Astrocyte (in vitro differentiated cells and primary cell): Measurements from ENCODE around the gene TEKT2. TPM values are rescaled to one million over a fixed set of nuclear protein-coding genes. Genes with fewer than 3 reads are reported as not detected.

Source experiments
- DNase-seq: peaks from one replicate; pipeline ENCODE4 v3.0.0-alpha.2; 2010; ENCODE audit warnings: low read depth
- FAIRE-seq: peaks from 2 replicates; lab custom pipeline; 2011; peaks lifted over from hg19 to GRCh38; lab: Jason Lieb, UNC
- H2AFZ ChIP-seq: 2 replicates; pipeline ENCODE4 v1.6.0; 2012; ENCODE audit warnings: low read depth, low read length, inconsistent platforms
- H3K27ac ChIP-seq: 2 replicates; pipeline ENCODE4 v1.5.1; 2011; ENCODE audit warnings: low read depth, low read length, inconsistent platforms
- H3K27me3 ChIP-seq: 2 replicates; pipeline ENCODE4 v1.6.0; 2011; ENCODE audit warnings: low read length, inconsistent platforms; ENCODE audit not compliant: insufficient read depth
- H3K36me3 ChIP-seq: 2 replicates; pipeline ENCODE4 v1.5.1; 2011; ENCODE audit warnings: low read length, inconsistent platforms; ENCODE audit not compliant: insufficient read depth
- H3K4me1 ChIP-seq: 2 replicates; pipeline ENCODE4 v1.5.1; 2011; ENCODE audit warnings: low read length, inconsistent platforms; ENCODE audit not compliant: insufficient read depth
- H3K4me2 ChIP-seq: 2 replicates; pipeline ENCODE4 v1.6.0; 2012; ENCODE audit warnings: low read length, inconsistent platforms
- H3K4me3 ChIP-seq: 2 replicates; pipeline ENCODE4 v1.5.1; 2011; ENCODE audit warnings: low read depth, mild to moderate bottlenecking, low read length, inconsistent platforms; ENCODE audit not compliant: insufficient read depth
- H3K79me2 ChIP-seq: 2 replicates; pipeline ENCODE4 v1.6.0; 2012; ENCODE audit warnings: mild to moderate bottlenecking, low read length, inconsistent platforms; ENCODE audit not compliant: insufficient read depth
- H3K9ac ChIP-seq: 2 replicates; pipeline ENCODE4 v1.6.0; 2012; ENCODE audit warnings: mild to moderate bottlenecking, low read length, inconsistent platforms
- H3K9me3 ChIP-seq: 2 replicates; pipeline ENCODE4 v1.5.1; 2012; ENCODE audit warnings: low read depth, mild to moderate bottlenecking, low read length, inconsistent platforms; ENCODE audit not compliant: insufficient read depth
- H4K20me1 ChIP-seq: 2 replicates; pipeline ENCODE4 v1.6.0; 2012; ENCODE audit warnings: low read length, inconsistent platforms; ENCODE audit not compliant: insufficient read depth
- H3K27ac Mint-ChIP-seq: one replicate; pipeline ENCODE4 v1.8.0; 2021; ENCODE audit warnings: mild to moderate bottlenecking, mixed read lengths; ENCODE audit not compliant: unreplicated experiment
- H3K27me3 Mint-ChIP-seq: one replicate; pipeline ENCODE4 v1.8.0; 2021; ENCODE audit warnings: low read depth, mixed read lengths; ENCODE audit not compliant: unreplicated experiment
- H3K36me3 Mint-ChIP-seq: one replicate; pipeline ENCODE4 v1.8.0; 2021; ENCODE audit warnings: low read depth, mixed read lengths; ENCODE audit not compliant: unreplicated experiment
- H3K4me1 Mint-ChIP-seq: one replicate; pipeline ENCODE4 v1.8.0; 2021; ENCODE audit warnings: low read depth, mixed read lengths; ENCODE audit not compliant: unreplicated experiment
- H3K4me3 Mint-ChIP-seq: one replicate; pipeline ENCODE4 v1.8.0; 2021; ENCODE audit warnings: mild to moderate bottlenecking, moderate library complexity, mixed read lengths; ENCODE audit not compliant: unreplicated experiment
- H3K9me3 Mint-ChIP-seq: one replicate; pipeline ENCODE4 v1.8.0; 2021; ENCODE audit warnings: mild to moderate bottlenecking, mixed read lengths; ENCODE audit not compliant: unreplicated experiment
- EZH2 ChIP-seq: IDR thresholded peaks from 2 replicates; pipeline ENCODE4 v1.6.1; 2012; ENCODE audit warnings: mild to moderate bottlenecking, low read length, inconsistent platforms; ENCODE audit not compliant: insufficient read depth
- total RNA-seq: library from RNA; stranded (reverse); gene quantifications from 2 replicates; pipeline ENCODE4 v1.2.1, GENCODE V29; 2021
- TF ChIP-seq, protein P1 (sequence below): IDR thresholded peaks from 2 replicates; pipeline ENCODE4 v1.5.1; 2011; ENCODE audit warnings: low read depth, mild to moderate bottlenecking, inconsistent platforms, low read length, moderate library complexity; ENCODE audit not compliant: insufficient read depth

TEKT2 gene
- total RNA-seq, 1 donor from 2014 or later, result 0.39 TPM

DNA sequence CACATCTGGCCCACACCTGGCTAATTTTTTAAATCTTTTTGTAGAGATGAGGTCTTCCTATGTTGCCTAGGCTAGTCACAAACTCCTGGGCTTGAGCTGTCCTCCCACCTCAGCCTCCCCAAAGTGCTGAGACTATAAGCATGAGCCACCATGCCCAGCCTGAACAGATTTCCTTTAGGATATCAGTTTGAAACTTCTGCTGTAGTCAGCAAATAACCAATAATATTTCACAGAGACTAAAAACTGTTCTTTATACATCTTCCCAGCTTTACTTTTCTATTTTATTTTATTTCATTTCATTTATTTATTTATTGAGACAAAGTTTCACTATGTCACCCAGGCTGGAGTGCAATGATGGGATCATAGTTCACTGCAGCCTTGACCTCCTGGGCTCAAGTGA is 29.9 kb upstream of the TEKT2 start:
- Histone ChIP-seq H3K9me3 (no peaks in the 10 kb centered on the region), H3K27ac (no peak overlapping the region), H4K20me1 (no peaks in the 10 kb centered on the region), H3K27me3 (no peaks in the 10 kb centered on the region), H3K4me1 (no peaks in the 10 kb centered on the region), H3K36me3 (no peaks in the 10 kb centered on the region), H3K9ac (no peak overlapping the region), H2AFZ (no peak overlapping the region), H3K4me2 (no peak overlapping the region), H3K4me3 (no peak overlapping the region), H3K79me2 (no peaks in the 10 kb centered on the region)
- Mint-ChIP-seq H3K4me1 (no peaks in the 10 kb centered on the region), H3K4me3 (no peak overlapping the region), H3K27me3 (no peaks in the 10 kb centered on the region), H3K9me3 (no peaks in the 10 kb centered on the region), H3K36me3 (peaks cover 8% of the 10 kb centered on the region), H3K27ac (no peak overlapping the region)
- DNase-seq, result no peak
- no peak for TF ChIP-seq EZH2
- TF ChIP-seq, protein P1, sequence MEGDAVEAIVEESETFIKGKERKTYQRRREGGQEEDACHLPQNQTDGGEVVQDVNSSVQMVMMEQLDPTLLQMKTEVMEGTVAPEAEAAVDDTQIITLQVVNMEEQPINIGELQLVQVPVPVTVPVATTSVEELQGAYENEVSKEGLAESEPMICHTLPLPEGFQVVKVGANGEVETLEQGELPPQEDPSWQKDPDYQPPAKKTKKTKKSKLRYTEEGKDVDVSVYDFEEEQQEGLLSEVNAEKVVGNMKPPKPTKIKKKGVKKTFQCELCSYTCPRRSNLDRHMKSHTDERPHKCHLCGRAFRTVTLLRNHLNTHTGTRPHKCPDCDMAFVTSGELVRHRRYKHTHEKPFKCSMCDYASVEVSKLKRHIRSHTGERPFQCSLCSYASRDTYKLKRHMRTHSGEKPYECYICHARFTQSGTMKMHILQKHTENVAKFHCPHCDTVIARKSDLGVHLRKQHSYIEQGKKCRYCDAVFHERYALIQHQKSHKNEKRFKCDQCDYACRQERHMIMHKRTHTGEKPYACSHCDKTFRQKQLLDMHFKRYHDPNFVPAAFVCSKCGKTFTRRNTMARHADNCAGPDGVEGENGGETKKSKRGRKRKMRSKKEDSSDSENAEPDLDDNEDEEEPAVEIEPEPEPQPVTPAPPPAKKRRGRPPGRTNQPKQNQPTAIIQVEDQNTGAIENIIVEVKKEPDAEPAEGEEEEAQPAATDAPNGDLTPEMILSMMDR, result no peak
- no peak for FAIRE-seq

DNA sequence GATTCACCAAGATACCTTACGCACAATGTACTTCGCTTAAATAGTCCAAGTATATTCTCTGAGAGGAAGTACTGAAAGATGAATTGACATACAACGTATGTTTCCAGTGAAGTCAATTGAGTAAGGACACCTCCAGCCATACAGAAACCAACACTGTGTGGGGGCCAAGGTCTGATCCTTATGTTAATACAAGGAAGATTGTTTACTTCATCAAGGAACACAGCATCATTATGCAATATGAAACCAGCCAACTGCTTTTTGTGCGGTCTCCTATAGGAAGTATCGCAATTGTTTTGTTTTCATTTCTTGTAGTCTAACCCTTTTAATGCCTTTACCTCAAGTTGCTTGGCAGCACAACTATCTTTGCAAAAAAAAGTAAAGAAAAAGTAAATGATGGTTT is 28.2 kb upstream of the TEKT2 start:
- Mint-ChIP-seq H3K4me3 (no peak overlapping the region), H3K36me3 (peaks cover 8% of the 10 kb centered on the region), H3K27me3 (no peaks in the 10 kb centered on the region), H3K4me1 (no peaks in the 10 kb centered on the region), H3K27ac (no peak overlapping the region), H3K9me3 (no peaks in the 10 kb centered on the region)
- Histone ChIP-seq H4K20me1 (no peaks in the 10 kb centered on the region), H3K9me3 (no peaks in the 10 kb centered on the region), H2AFZ (no peak overlapping the region), H3K36me3 (no peaks in the 10 kb centered on the region), H3K4me2 (no peak overlapping the region), H3K27me3 (no peaks in the 10 kb centered on the region), H3K27ac (no peak overlapping the region), H3K9ac (no peak overlapping the region), H3K4me3 (no peak overlapping the region), H3K79me2 (no peaks in the 10 kb centered on the region), H3K4me1 (no peaks in the 10 kb centered on the region)
- DNase-seq, result no peak
- TF ChIP-seq, protein P1, result no peak
- no peak for TF ChIP-seq EZH2
- FAIRE-seq, result no peak

DNA sequence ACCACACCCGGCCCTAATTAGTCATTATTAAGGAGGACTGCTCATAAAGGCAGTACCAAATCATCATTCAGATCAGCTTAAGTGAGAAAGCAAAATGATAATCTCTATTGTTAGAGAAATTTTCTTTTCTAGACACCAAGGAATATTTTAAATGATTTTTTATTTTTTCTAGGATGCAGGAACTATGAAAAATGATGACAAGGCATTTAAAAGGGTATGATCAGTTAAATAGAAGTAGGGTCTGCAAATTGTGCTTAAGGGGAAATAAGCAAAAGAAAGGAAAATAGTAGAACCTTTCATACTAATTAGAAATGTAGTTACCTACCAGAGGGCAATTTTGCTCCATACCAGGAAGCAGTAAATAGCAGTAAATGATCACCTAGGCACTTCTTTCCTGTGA is 21.6 kb upstream of the TEKT2 start:
- FAIRE-seq, result no peak
- Histone ChIP-seq H3K9ac (no peak overlapping the region), H3K79me2 (no peaks in the 10 kb centered on the region)

More for the DNA sequence above, 21.6 kb upstream of the TEKT2 start:
- no peak overlapping the region for H3K4me3 ChIP-seq
- H2AFZ ChIP-seq, result no peak overlapping the region
- no peaks in the 10 kb centered on the region for H3K36me3 ChIP-seq
- DNase-seq, result no peak
- H3K27me3 ChIP-seq, result no peaks in the 10 kb centered on the region
- no peak overlapping the region for H3K4me3 Mint-ChIP-seq
- no peaks in the 10 kb centered on the region for H4K20me1 ChIP-seq
- no peak overlapping the region for H3K27ac ChIP-seq
- H3K9me3 ChIP-seq, result no peaks in the 10 kb centered on the region
- H3K36me3 Mint-ChIP-seq, result peaks cover 2% of the 10 kb centered on the region
- H3K4me2 ChIP-seq, result no peak overlapping the region
- no peaks in the 10 kb centered on the region for H3K9me3 Mint-ChIP-seq
- H3K4me1 ChIP-seq, result no peaks in the 10 kb centered on the region
- H3K27ac Mint-ChIP-seq, result no peak overlapping the region
- H3K4me1 Mint-ChIP-seq, result no peaks in the 10 kb centered on the region
- TF ChIP-seq, protein P1, result no peak
- TF ChIP-seq EZH2, result no peak
- H3K27me3 Mint-ChIP-seq, result no peaks in the 10 kb centered on the region
